ENCODE measurements around the gene TSPAN15. TPM values are rescaled to one million over a fixed set of nuclear protein-coding genes. Genes with fewer than 3 reads are reported as not detected.

TSPAN15 gene
- total RNA-seq, 2 experiments from 2014 or later = 0.58 to 1.2 TPM

DNA sequence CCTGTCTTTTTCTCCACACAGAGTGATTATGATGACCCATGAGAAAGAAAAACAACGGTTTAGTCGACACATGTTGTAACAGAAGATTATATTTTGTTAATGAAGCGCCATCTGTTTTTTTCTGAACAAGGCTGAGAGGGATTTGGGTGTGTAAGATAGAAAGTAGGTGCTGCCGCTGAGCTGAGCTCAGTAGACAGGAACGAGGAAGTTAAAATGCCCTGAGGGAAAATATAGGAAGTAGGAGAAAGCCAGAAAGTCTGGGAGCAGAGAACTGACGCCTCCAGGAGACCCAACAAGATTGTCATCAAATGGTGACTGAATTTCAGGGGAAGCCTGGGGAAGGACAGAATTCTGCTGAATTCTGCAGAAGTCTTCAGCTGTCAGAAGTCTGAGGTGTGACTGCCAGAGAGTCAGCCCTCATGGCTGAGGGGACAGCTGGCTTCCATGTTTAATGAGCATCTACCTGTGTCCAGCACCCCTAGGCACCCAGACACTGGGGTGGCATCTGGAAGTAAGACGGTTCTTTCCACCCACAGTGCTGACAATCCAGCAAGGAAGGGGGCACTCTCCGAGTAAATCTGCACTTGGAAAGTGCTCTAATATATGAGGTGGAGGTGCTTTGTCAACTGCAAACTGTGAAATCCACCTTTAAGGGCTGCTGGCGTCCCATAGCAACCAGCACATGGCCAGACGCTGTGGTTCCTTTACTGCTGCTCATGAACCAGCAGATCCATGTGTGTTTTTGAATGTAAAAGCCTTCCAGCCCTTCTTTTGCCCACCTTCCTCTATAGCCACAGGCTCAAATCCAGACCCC, 12.5 kb upstream of the TSPAN15 start:
- POLR2A ChIA-PET = no interaction called here
- H3K27me3 Mint-ChIP-seq = peaks cover 1% of the 10 kb centered on the region
- intact Hi-C loops (cut with micrococcal nuclease) = no loop called here

GRCh38 chr10:69439350-69439739, 11.9 kb upstream of the TSPAN15 start:
- DNase-seq = no peak
- no peak for TF ChIP-seq CTCF (IDR thresholded peaks at IDR 0.05)
- H3K27ac Mint-ChIP-seq = no peak overlapping the region
- no peak overlapping the region for H3K4me3 Mint-ChIP-seq
- H3K9me3 Mint-ChIP-seq = no peaks in the 10 kb centered on the region
- H3K36me3 Mint-ChIP-seq (ENCODE audit: low read depth) = no peaks in the 10 kb centered on the region
- no peak for ATAC-seq
- no peaks in the 10 kb centered on the region for H3K4me1 Mint-ChIP-seq (ENCODE audit: low read depth)
- peaks cover 1% of the 10 kb centered on the region for H3K27me3 Mint-ChIP-seq
- intact Hi-C loops (cut with micrococcal nuclease) = no loop called here
- CTCF ChIA-PET = interaction anchor here (1.1 to 1.8 kb wide), 2 partner anchors 10 to 12 kb away, joined by 3 to 5 read pairs; partner anchors contain the start of gene TSPAN15
- POLR2A ChIA-PET = interaction anchor here (1.2 kb wide), 1 partner anchor 13 kb away, joined by 3 read pairs; no protein-coding TSS in a partner anchor

More for the DNA sequence above, 12.5 kb upstream of the TSPAN15 start:
- Mint-ChIP-seq H3K27ac (no peak overlapping the region), H3K4me3 (no peak overlapping the region), H3K9me3 (no peaks in the 10 kb centered on the region), H3K4me1 (ENCODE audit: low read depth) (no peaks in the 10 kb centered on the region), H3K36me3 (ENCODE audit: low read depth) (no peaks in the 10 kb centered on the region)
- DNase-seq (no peak), ATAC-seq (no peak)
- no peak for TF ChIP-seq CTCF (IDR thresholded peaks at IDR 0.05)
- CTCF ChIA-PET = interaction anchor here (1.1 kb wide), 1 partner anchor 12 kb away, joined by 3 read pairs; the partner anchor contains the start of gene TSPAN15

DNA sequence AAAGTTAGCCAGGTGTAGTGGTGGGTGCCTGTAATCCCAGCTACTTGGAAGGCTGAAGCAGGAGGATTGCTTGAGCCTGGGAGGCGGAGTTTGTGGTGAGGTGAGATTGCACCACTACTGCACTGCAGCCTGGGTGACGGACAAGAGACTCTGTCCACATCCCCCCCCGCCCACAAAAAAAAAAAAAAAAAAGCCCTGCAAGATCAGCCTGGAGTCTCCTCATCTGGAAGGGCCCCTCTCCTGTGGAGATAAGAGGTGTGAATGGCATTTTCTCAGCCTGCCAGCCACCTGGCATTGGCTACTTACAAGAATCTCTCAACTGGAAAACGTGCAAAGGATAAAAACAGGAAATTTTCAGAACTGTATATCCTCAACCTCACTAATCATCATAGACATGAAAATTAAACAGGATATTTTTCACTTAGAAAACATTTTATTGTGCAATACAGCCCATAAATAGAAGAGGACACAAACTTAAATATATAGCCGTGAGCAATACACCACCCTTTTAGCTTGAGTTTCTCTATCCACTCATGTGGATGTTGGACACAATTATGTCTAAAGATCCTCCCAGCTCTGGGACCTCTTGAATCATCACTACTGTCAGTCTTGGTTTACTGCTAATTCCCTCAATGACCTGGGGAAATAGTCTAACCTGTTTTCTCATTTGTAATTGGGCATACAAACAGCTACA, 11.3 kb upstream of the TSPAN15 start:
- no peak overlapping the region for H3K4me3 Mint-ChIP-seq
- no peaks in the 10 kb centered on the region for H3K36me3 Mint-ChIP-seq (ENCODE audit: low read depth)
- ATAC-seq = no peak
- ChIA-PET POLR2A (interaction anchor here (1.2 kb wide), 1 partner anchor 12 kb away, joined by 3 read pairs; no protein-coding TSS in a partner anchor), CTCF (interaction anchor here (1.1 to 1.8 kb wide), 2 partner anchors 10 to 11 kb away, joined by 3 to 5 read pairs; partner anchors contain the start of gene TSPAN15)
- peaks cover 1% of the 10 kb centered on the region for H3K27me3 Mint-ChIP-seq
- H3K4me1 Mint-ChIP-seq (ENCODE audit: low read depth) = no peaks in the 10 kb centered on the region
- no peak for TF ChIP-seq CTCF (IDR thresholded peaks at IDR 0.05)
- intact Hi-C loops (cut with micrococcal nuclease) = no loop called here
- no peak for DNase-seq
- no peaks in the 10 kb centered on the region for H3K9me3 Mint-ChIP-seq
- no peak overlapping the region for H3K27ac Mint-ChIP-seq

GRCh38 chr10:69443354-69443753, 7.9 kb upstream of the TSPAN15 start:
- H3K4me1 Mint-ChIP-seq (ENCODE audit: low read depth) = no peaks in the 10 kb centered on the region
- intact Hi-C loops (cut with micrococcal nuclease) = no loop called here
- no peaks in the 10 kb centered on the region for H3K36me3 Mint-ChIP-seq (ENCODE audit: low read depth)
- no peak for TF ChIP-seq CTCF (IDR thresholded peaks at IDR 0.05)
- H3K9me3 Mint-ChIP-seq = no peaks in the 10 kb centered on the region
- H3K4me3 Mint-ChIP-seq = no peak overlapping the region
- DNase-seq = no peak
- ChIA-PET CTCF (no interaction called here), POLR2A (no interaction called here)
- ATAC-seq = no peak
- H3K27me3 Mint-ChIP-seq = no peaks in the 10 kb centered on the region
- no peak overlapping the region for H3K27ac Mint-ChIP-seq

DNA sequence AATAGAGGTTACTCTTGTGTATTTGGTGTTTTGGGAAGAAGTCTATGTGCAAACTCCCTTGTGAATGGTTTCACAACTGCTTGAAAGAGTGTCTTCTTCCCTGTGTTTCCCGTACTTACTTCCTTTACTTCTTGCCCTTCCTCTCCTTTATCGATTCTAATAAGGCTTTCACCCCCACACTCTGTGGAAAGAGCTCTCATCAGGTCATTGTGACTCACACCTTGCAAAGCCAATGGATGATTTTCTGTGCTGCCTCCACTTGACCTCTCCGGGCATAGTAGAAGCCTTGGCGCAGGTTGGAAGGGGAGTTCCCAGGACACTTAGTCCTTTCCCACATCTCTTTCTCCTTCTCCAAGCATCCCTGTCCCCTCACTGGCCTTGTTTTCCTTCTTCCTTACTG, 6.2 kb upstream of the TSPAN15 start:
- DNase-seq (no peak), ATAC-seq (no peak)
- Mint-ChIP-seq H3K27me3 (no peaks in the 10 kb centered on the region), H3K27ac (no peak overlapping the region), H3K4me3 (no peak overlapping the region), H3K9me3 (no peaks in the 10 kb centered on the region), H3K4me1 (ENCODE audit: low read depth) (no peaks in the 10 kb centered on the region), H3K36me3 (ENCODE audit: low read depth) (no peaks in the 10 kb centered on the region)
- no peak for TF ChIP-seq CTCF (IDR thresholded peaks at IDR 0.05)
- ChIA-PET POLR2A (no interaction called here), CTCF (no interaction called here)
- intact Hi-C loops (cut with micrococcal nuclease) = no loop called here
